OCI-LY1 (cell line): ENCODE measurements around the gene ATF6.

Source experiments
- CTCF ChIP-seq: fragments of 200-600 bp; sonication (generic), shearing (Covaris generic); IDR thresholded peaks from 2 replicates; pipeline ENCODE4 v1.5.1; 2017; ENCODE audit warnings: mild to moderate bottlenecking, antibody characterized with exemption, low read length, moderate library complexity, mixed read lengths
- EZH2 ChIP-seq: fragments of 200-600 bp; sonication (generic), shearing (Covaris generic); IDR thresholded peaks from 2 replicates; pipeline ENCODE4 v1.8.0; 2017; ENCODE audit warnings: borderline replicate concordance, mixed run types, mild to moderate bottlenecking, antibody characterized with exemption, low read length, moderate library complexity, mixed read lengths

GRCh38 chr1:161932668-161933067 is 166.5 kb downstream of the ATF6 start:
- TF ChIP-seq EZH2 = no peak
- no peak for TF ChIP-seq CTCF
